Thymus (tissue), 11 donors: Measurements from ENCODE around the gene LARP6. TPM values are rescaled to one million over a fixed set of nuclear protein-coding genes. Genes with fewer than 3 reads are reported as not detected.

Experiments
- DNase-seq, 9 donors: peaks; one replicate each; pipeline ENCODE4 v3.0.0-alpha.2; 2013; ENCODE audit warnings: low spot score in 9 of 9, low read depth in 6 of 9, missing footprints in 1 of 9
- H3K27ac ChIP-seq, 2 donors: one replicate each; pipeline ENCODE4 v1.5.1; 2013; ENCODE audit warnings: control low read depth in 1 of 2, low read depth in 1 of 2, low read length in 1 of 2, mild to moderate bottlenecking in 1 of 2, moderate library complexity in 1 of 2
- H3K27me3 ChIP-seq, 2 donors: one replicate each; pipeline ENCODE4 v1.5.1; 2013; ENCODE audit warnings: low read length in 1 of 2; ENCODE audit not compliant: control insufficient read depth in 2 of 2, insufficient read depth in 1 of 2
- H3K36me3 ChIP-seq, 2 donors: one replicate each; pipeline ENCODE4 v1.5.1; 2013; ENCODE audit warnings: low read length in 1 of 2, mild to moderate bottlenecking in 1 of 2, moderate library complexity in 1 of 2; ENCODE audit not compliant: control insufficient read depth in 2 of 2, insufficient read depth in 2 of 2
- H3K4me1 ChIP-seq, 2 donors: one replicate each; pipeline ENCODE4 v1.5.1; 2013; ENCODE audit warnings: low read length in 2 of 2; ENCODE audit not compliant: control insufficient read depth in 2 of 2, insufficient read depth in 2 of 2
- H3K4me3 ChIP-seq, 2 donors: one replicate each; pipeline ENCODE4 v1.5.1; 2013; ENCODE audit warnings: low read length in 2 of 2, control low read depth in 1 of 2, mild to moderate bottlenecking in 1 of 2
- H3K9me3 ChIP-seq, 2 donors: one replicate each; pipeline ENCODE4 v1.5.1; 2013; ENCODE audit warnings: low read length in 1 of 2, mild to moderate bottlenecking in 1 of 2; ENCODE audit not compliant: control insufficient read depth in 2 of 2, insufficient read depth in 1 of 2
- WGBS: extraction: QIAGEN DNeasy Blood & Tissue Kit; methylation state at CpG from one replicate; pipeline ENCODE4 v1.1.7; 2013; 5-methylcytosine and 5-hydroxymethylcytosine counted together
- polyA plus RNA-seq: library from polyadenylated mRNA; stranded (reverse); fragments of 200-250 nt; gene quantifications from one replicate; pipeline ENCODE4 v1.2.3, GENCODE V29; 2013
- total RNA-seq: library from RNA; stranded (reverse); fragments of 120-200 nt; gene quantifications from one replicate; pipeline ENCODE4 v1.2.4, GENCODE V29; 2013
- donor health status: healthy.

LARP6 gene
- total and polyA plus RNA-seq, 2 donors, result 6.3 to 12.4 TPM

- no peaks in the 10 kb centered on the region for H3K36me3 ChIP-seq
- H3K27me3 ChIP-seq, result no peaks in the 10 kb centered on the region
- H3K27ac ChIP-seq, result no peak overlapping the region
- 96% methylated on average over 12 of the region's 12 CpGs for WGBS
- no peak for DNase-seq
- H3K4me1 ChIP-seq, result no peaks in the 10 kb centered on the region
- no peak overlapping the region for H3K4me3 ChIP-seq
- H3K9me3 ChIP-seq, result no peaks in the 10 kb centered on the region
Measured at GRCh38 chr15:70794596-70795310, 59.2 kb downstream of the LARP6 start.

GRCh38 chr15:70793694-70794093, 60.3 kb downstream of the LARP6 start:
- Histone ChIP-seq H3K9me3 (no peaks in the 10 kb centered on the region), H3K27me3 (no peaks in the 10 kb centered on the region), H3K36me3 (no peaks in the 10 kb centered on the region), H3K4me1 (no peaks in the 10 kb centered on the region), H3K27ac (no peak overlapping the region), H3K4me3 (no peak overlapping the region)
- WGBS, result 86% methylated on average over 6 of the region's 6 CpGs
- DNase-seq, result no peak

GRCh38 chr15:70792171-70792573, 61.8 kb downstream of the LARP6 start:
- Histone ChIP-seq H3K36me3 (no peaks in the 10 kb centered on the region), H3K27ac (no peak overlapping the region), H3K27me3 (no peaks in the 10 kb centered on the region), H3K9me3 (no peaks in the 10 kb centered on the region), H3K4me1 (no peaks in the 10 kb centered on the region), H3K4me3 (no peak overlapping the region)
- no peak for DNase-seq
- whole genome bisulfite sequencing, result 51% methylated on average over 2 of the region's 2 CpGs

- Histone ChIP-seq H3K27ac (no peak overlapping the region), H3K36me3 (no peaks in the 10 kb centered on the region), H3K9me3 (no peaks in the 10 kb centered on the region), H3K4me1 (no peaks in the 10 kb centered on the region), H3K4me3 (no peak overlapping the region), H3K27me3 (no peaks in the 10 kb centered on the region)
- no peak for DNase-seq
- 93% methylated on average over 5 of the region's 5 CpGs for WGBS
Measured at GRCh38 chr15:70791259-70791658, 62.7 kb downstream of the LARP6 start.

- Histone ChIP-seq H3K36me3 (no peaks in the 10 kb centered on the region), H3K4me1 (no peaks in the 10 kb centered on the region), H3K4me3 (no peak overlapping the region), H3K27me3 (no peaks in the 10 kb centered on the region), H3K27ac (no peak overlapping the region), H3K9me3 (no peaks in the 10 kb centered on the region)
- no peak for DNase-seq
- 89% methylated on average over 4 of the region's 4 CpGs for WGBS
Measured at GRCh38 chr15:70789213-70789612, 64.7 kb downstream of the LARP6 start.

- DNase-seq, result no peak
Measured at GRCh38 chr15:70788114-70789049, 65.6 kb downstream of the LARP6 start.

GRCh38 chr15:70786996-70787395, 67.0 kb downstream of the LARP6 start:
- Histone ChIP-seq H3K27ac (no peak overlapping the region), H3K36me3 (no peaks in the 10 kb centered on the region), H3K4me1 (no peaks in the 10 kb centered on the region), H3K4me3 (no peak overlapping the region), H3K27me3 (no peaks in the 10 kb centered on the region), H3K9me3 (no peaks in the 10 kb centered on the region)
- 99% methylated on average over 4 of the region's 4 CpGs for WGBS
- no peak for DNase-seq

More at GRCh38 chr15:70788114-70789049, 65.6 kb downstream of the LARP6 start:
- H3K4me1 ChIP-seq, result no peaks in the 10 kb centered on the region
- no peak overlapping the region for H3K4me3 ChIP-seq
- no peaks in the 10 kb centered on the region for H3K27me3 ChIP-seq
- no peak overlapping the region for H3K27ac ChIP-seq
- no peaks in the 10 kb centered on the region for H3K9me3 ChIP-seq
- 91% methylated on average over 6 of the region's 6 CpGs for WGBS
- no peaks in the 10 kb centered on the region for H3K36me3 ChIP-seq

- DNase-seq, result no peak
- H3K27me3 ChIP-seq, result peaks cover 0 to 2% of the 10 kb centered on the region in 2 donors
- 89% methylated on average over 6 of the region's 6 CpGs for whole genome bisulfite sequencing
- no peaks in the 10 kb centered on the region for H3K36me3 ChIP-seq
- no peak overlapping the region for H3K27ac ChIP-seq
- no peaks in the 10 kb centered on the region for H3K9me3 ChIP-seq
- H3K4me3 ChIP-seq, result no peak overlapping the region
- no peaks in the 10 kb centered on the region for H3K4me1 ChIP-seq
Measured at GRCh38 chr15:70783610-70784022, 70.3 kb downstream of the LARP6 start.

GRCh38 chr15:70783041-70783440, 70.9 kb downstream of the LARP6 start:
- no peak overlapping the region for H3K27ac ChIP-seq
- no peak for DNase-seq
- H3K9me3 ChIP-seq, result no peaks in the 10 kb centered on the region
- H3K27me3 ChIP-seq, result peaks cover 0 to 2% of the 10 kb centered on the region in 2 donors
- H3K36me3 ChIP-seq, result no peaks in the 10 kb centered on the region
- 91% methylated on average over 3 of the region's 3 CpGs for WGBS
- no peaks in the 10 kb centered on the region for H3K4me1 ChIP-seq
- no peak overlapping the region for H3K4me3 ChIP-seq
